Caco-2 (cell line): ENCODE results near the gene PCDHB3. TPM values are rescaled to one million over a fixed set of nuclear protein-coding genes. Genes with fewer than 3 reads are reported as not detected.
"Not testable (repeated sequence)": the region's sequence is repeated elsewhere in the genome, so short reads cannot be mapped to it uniquely, and the experiment has no call there.

Experiments
- BruUV-seq: library from RNA; stranded (reverse); fragments of 400-500 nt; replicated peaks from 2 replicates; lab custom pipeline; 2021; lab: Mats Ljungman, UMichigan
- CTCF ChIA-PET: fragments of 300-600 bp; sonication (Branson Sonifier 250); formaldehyde crosslinking; loops from one replicate; lab custom pipeline; 2022; ENCODE audit warnings: antibody characterized with exemption; lab: Charles Lee
- POLR2A ChIA-PET: fragments of 300-600 bp; sonication (Branson Sonifier 250); formaldehyde crosslinking; loops from one replicate; lab custom pipeline; 2022; ENCODE audit warnings: antibody characterized with exemption; lab: Charles Lee
- DNase-seq, 2 experiments: peaks; one replicate each; pipeline versions ENCODE4 v3.0.0 to v3.0.0-alpha.2; 2020 to 2022
- H3K27me3 ChIP-seq: replicated peaks from 2 replicates; pipeline ENCODE4 v1.6.0; 2011; ENCODE audit warnings: low read length; ENCODE audit not compliant: control insufficient read depth, insufficient read depth
- H3K36me3 ChIP-seq: 2 replicates; pipeline ENCODE4 v1.5.1; 2011; ENCODE audit warnings: low read length; ENCODE audit not compliant: control insufficient read depth, insufficient read depth
- H3K4me1 ChIP-seq: fragments of 250-450 bp; sonication (Bioruptor Pico); 2 replicates; pipeline ENCODE4 v1.5.1; 2020; ENCODE audit warnings: mild to moderate bottlenecking
- H3K4me3 ChIP-seq: 2 replicates; pipeline ENCODE4 v1.5.1; 2011; ENCODE audit warnings: low read depth, mild to moderate bottlenecking, control low read depth, low read length
- H3K9me3 ChIP-seq: fragments of 250-450 bp; sonication (Bioruptor Pico); 2 replicates; pipeline ENCODE4 v1.5.1; 2020; ENCODE audit warnings: mild to moderate bottlenecking, moderate library complexity
- H3K27ac Mint-ChIP-seq: one replicate; pipeline ENCODE4 v1.8.0; 2022; ENCODE audit warnings: mixed read lengths; ENCODE audit not compliant: unreplicated experiment
- H3K27me3 Mint-ChIP-seq: one replicate; pipeline ENCODE4 v1.8.0; 2022; ENCODE audit warnings: mixed read lengths; ENCODE audit not compliant: insufficient read depth, unreplicated experiment
- H3K36me3 Mint-ChIP-seq: one replicate; pipeline ENCODE4 v1.8.0; 2022; ENCODE audit warnings: mild to moderate bottlenecking, mixed read lengths; ENCODE audit not compliant: insufficient read depth, unreplicated experiment
- H3K4me1 Mint-ChIP-seq: one replicate; pipeline ENCODE4 v1.8.0; 2022; ENCODE audit warnings: low read depth, mixed read lengths; ENCODE audit not compliant: unreplicated experiment
- H3K4me3 Mint-ChIP-seq: one replicate; pipeline ENCODE4 v1.8.0; 2022; ENCODE audit warnings: mild to moderate bottlenecking, moderate library complexity, mixed read lengths; ENCODE audit not compliant: unreplicated experiment
- H3K9me3 Mint-ChIP-seq: one replicate; pipeline ENCODE4 v1.8.0; 2022; ENCODE audit warnings: mixed read lengths; ENCODE audit not compliant: unreplicated experiment
- CTCF ChIP-seq, 2 experiments: fragments of 200-600 bp in 1 of 2; IDR thresholded peaks; 1 replicate in 1 of 2; 2 replicates in 1 of 2; pipeline versions ENCODE4 v1.5.1 to v1.8.0; 2011 to 2022; ENCODE audit warnings: antibody characterized with exemption in 1 of 2, control low read depth in 1 of 2, inconsistent platforms in 1 of 2, low read depth in 1 of 2, low read length in 1 of 2, mild to moderate bottlenecking in 1 of 2, moderate library complexity in 1 of 2; ENCODE audit not compliant: insufficient read depth in 1 of 2, severe bottlenecking in 1 of 2, unreplicated experiment in 1 of 2
- intact Hi-C: fragments of 100-400 bp; cut with micrococcal nuclease; formaldehyde crosslinking; loops from one replicate; pipeline ENCODE4 v1.10.0; 2022; ENCODE audit not compliant: unreplicated experiment
- total RNA-seq: library from RNA; stranded (reverse); gene quantifications from 2 replicates; pipeline ENCODE4 v1.2.3, GENCODE V29; 2022

Gene PCDHB3
- total RNA-seq, 1 experiment from 2014 or later = not detected

GRCh38 chr5:141101059-141101458, 786 bp downstream of the PCDHB3 start:
- ChIA-PET POLR2A (no interaction called here), CTCF (no interaction called here)
- Mint-ChIP-seq H3K9me3 (peaks cover 19% of the 10 kb centered on the region), H3K27ac (no peak overlapping the region), H3K4me3 (no peak overlapping the region), H3K4me1 (no peaks in the 10 kb centered on the region), H3K27me3 (no peaks in the 10 kb centered on the region), H3K36me3 (no peaks in the 10 kb centered on the region)
- Histone ChIP-seq H3K36me3 (no peaks in the 10 kb centered on the region), H3K27me3 (no peaks in the 10 kb centered on the region), H3K4me3 (no peak overlapping the region), H3K9me3 (no peaks in the 10 kb centered on the region; the same call in 1 of the 2 replicates), H3K4me1 (no peaks in the 10 kb centered on the region)
- no peak for DNase-seq
- BruUV-seq = no TSS peak
- intact Hi-C loops = no loop called here
- no peak for TF ChIP-seq CTCF (IDR thresholded peaks at IDR 0.05; ENCODE audit: insufficient read depth in 1 of 2, low read depth in 1 of 2, low read length in 1 of 2, severe bottlenecking in 1 of 2, unreplicated experiment in 1 of 2)

- intact Hi-C loops, H3K27me3 ChIP-seq, H3K4me1 Mint-ChIP-seq, H3K27ac Mint-ChIP-seq, POLR2A ChIA-PET, H3K9me3 ChIP-seq, BruUV-seq, H3K36me3 Mint-ChIP-seq, H3K4me3 Mint-ChIP-seq, H3K4me1 ChIP-seq, DNase-seq, H3K36me3 ChIP-seq, H3K4me3 ChIP-seq, H3K27me3 Mint-ChIP-seq, CTCF ChIA-PET: not testable (repeated sequence)
- H3K9me3 Mint-ChIP-seq = peaks cover 23% of the 10 kb centered on the region
Observed at GRCh38 chr5:141102070-141102469, 1.8 kb downstream of the PCDHB3 start.

- H3K36me3 ChIP-seq, H3K27me3 Mint-ChIP-seq, intact Hi-C loops, H3K27me3 ChIP-seq, H3K9me3 ChIP-seq, CTCF ChIA-PET, H3K36me3 Mint-ChIP-seq, H3K4me1 ChIP-seq, H3K4me3 ChIP-seq, POLR2A ChIA-PET, H3K27ac Mint-ChIP-seq, H3K4me1 Mint-ChIP-seq, DNase-seq, BruUV-seq, H3K4me3 Mint-ChIP-seq: not testable (repeated sequence)
- peaks cover 27% of the 10 kb centered on the region for H3K9me3 Mint-ChIP-seq
Observed at GRCh38 chr5:141102471-141102870, 2.2 kb downstream of the PCDHB3 start.

GRCh38 chr5:141105350-141105749, 5.1 kb downstream of the PCDHB3 start:
- H3K27ac Mint-ChIP-seq = no peak overlapping the region
- no peak for DNase-seq
- intact Hi-C loops = no loop called here
- H3K36me3 Mint-ChIP-seq = no peaks in the 10 kb centered on the region
- no peaks in the 10 kb centered on the region for H3K36me3 ChIP-seq
- POLR2A ChIA-PET = no interaction called here
- H3K27me3 Mint-ChIP-seq = no peaks in the 10 kb centered on the region
- no peaks in the 10 kb centered on the region for H3K27me3 ChIP-seq
- no peak for TF ChIP-seq CTCF (IDR thresholded peaks at IDR 0.05; ENCODE audit: insufficient read depth in 1 of 2, low read depth in 1 of 2, low read length in 1 of 2, severe bottlenecking in 1 of 2, unreplicated experiment in 1 of 2)
- no peaks in the 10 kb centered on the region for H3K4me1 Mint-ChIP-seq
- peaks cover 15% of the 10 kb centered on the region for H3K9me3 Mint-ChIP-seq
- H3K4me1 ChIP-seq = no peaks in the 10 kb centered on the region
- H3K4me3 ChIP-seq = no peak overlapping the region
- CTCF ChIA-PET = no interaction called here
- BruUV-seq = no TSS peak
- H3K4me3 Mint-ChIP-seq = no peak overlapping the region
- H3K9me3 ChIP-seq = no peaks in the 10 kb centered on the region
